Non-pigmented ciliary epithelial cell (primary cell): ENCODE results near the gene ANO2.
"Not testable (repeated sequence)": the region's sequence is repeated elsewhere in the genome, so short reads cannot be mapped to it uniquely, and the experiment has no call there.

ENCODE experiments used
- DNase-seq: peaks from one replicate; pipeline ENCODE4 v3.0.0-alpha.2; 2010; ENCODE audit warnings: low read depth

Gene ANO2

DNA sequence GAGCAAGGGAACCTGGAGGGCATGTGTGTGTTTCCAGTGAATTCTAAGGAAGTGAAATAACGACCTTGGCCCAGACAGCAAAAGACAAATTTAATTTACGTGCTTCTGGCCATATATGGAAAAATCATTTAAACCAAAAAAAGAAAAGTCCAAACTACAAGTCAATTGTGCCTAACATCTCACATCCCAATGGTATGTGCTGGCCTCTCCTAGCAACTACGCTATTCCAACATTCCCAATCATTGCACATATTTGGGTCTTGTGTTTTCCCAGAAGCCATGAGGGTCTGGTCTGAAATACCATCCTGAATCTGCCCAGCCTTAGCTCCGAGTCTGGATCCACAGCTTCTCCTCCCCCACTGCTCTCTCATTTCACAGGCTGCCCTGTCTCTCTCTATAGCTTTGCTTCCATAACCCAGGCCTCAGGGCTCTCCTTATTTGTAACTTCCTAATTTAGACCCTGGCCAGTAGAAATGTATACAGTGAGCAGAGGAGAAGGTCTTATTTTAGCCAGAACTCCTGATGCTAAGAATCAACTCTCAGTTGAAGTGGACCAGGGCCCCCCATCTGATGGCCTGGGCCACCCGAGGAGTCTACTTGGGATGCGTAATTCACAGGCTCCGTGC is 224.6 kb downstream of the ANO2 start:
- no peak for DNase-seq

DNA sequence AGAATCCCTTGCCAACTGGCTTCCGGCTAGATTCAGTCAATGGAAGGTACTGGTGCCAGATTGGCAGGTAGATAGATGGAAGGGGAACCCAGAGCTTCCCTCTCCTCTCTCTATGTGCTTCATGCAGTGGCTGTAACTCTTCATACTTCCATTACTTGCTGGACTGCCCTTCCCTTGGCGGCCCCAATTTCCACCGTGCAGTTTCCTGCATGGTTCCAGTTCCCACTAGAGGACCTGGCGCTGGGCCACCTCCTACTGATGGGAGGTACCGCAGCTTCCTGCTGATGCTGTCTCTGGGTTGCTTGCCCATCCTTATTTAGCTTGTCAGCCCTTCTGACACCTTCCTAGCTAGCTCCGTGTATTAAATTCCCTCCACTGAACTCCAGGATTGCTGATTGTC is 226.4 kb downstream of the ANO2 start:
- no peak for DNase-seq

DNA sequence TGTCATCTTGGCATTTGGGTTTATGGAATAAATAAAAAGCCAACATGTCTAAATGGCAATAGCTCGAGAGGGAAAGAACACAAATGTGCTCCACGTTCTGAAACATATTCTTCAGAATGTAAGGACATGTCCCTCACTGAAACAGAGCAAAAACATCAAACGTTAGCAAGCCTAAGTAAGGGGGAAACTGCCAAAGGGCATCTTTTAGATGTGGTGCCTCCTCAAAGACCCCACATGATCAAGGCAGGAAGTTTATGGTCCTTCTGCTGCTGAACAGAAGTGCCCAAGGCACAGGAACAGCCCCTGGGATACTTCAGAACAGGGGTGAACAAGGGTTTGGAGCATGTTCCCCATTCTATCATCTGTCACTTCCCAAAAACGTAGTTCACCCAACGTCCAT is 227.0 kb downstream of the ANO2 start:
- DNase-seq: no peak

DNA sequence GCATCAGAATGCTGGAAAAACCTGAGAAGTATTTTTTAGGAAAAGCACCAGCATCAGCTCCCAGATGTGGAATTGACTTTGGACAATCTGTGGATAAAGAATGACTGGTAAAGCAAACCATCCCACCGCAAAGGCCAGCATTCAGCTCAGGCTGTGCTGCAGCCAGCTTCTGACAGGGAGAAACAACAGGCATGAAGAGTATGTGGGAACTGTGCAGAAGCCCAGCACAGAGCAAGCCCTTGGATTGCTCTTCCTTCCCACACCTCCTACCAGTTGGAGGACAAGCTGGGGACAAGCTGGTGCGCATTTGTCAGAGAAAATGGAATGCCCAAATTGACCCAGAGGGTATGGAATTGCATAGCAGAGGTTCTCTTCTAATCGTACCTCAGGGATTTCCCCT is 228.1 kb downstream of the ANO2 start:
- DNase-seq: no peak

DNA sequence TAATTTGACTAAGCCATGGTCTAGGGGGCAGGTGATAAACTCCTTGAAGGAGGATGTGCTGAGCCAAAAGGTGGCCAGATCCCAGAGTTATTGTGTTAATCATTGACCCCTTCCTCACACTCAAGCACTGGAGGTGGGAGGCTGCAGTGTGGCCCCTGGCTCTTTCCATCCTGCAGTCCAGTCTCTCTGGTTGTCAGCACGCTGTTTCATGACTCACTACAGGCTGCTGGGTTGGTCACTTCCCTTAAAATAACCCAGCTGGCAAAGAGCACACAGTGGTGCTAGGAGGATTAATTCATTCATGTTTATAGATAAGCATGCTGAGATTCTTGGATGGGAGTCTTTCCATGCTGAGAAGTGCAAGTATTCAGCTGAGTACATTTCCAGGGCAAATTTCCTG is 228.9 kb downstream of the ANO2 start:
- DNase-seq: no peak

DNA sequence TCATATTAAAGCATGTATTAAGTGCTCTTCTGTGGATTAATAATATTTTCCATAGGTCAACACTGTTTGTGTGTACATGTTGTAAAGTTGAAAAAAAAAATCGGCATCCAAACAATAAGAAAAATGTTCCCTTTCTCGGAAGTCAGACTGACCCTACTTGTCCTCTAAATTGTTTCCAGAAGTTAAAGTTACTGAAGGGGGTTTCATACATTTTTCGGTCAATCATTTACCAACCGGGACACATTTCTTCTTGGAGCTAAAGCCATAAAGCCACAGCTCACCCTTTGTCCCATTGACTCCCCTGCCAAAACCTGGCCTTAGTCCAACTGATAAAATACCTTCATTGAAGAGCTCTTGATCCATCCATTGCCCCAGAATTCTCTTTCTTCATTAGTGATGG is 230.0 kb downstream of the ANO2 start:
- DNase-seq: no peak

DNA sequence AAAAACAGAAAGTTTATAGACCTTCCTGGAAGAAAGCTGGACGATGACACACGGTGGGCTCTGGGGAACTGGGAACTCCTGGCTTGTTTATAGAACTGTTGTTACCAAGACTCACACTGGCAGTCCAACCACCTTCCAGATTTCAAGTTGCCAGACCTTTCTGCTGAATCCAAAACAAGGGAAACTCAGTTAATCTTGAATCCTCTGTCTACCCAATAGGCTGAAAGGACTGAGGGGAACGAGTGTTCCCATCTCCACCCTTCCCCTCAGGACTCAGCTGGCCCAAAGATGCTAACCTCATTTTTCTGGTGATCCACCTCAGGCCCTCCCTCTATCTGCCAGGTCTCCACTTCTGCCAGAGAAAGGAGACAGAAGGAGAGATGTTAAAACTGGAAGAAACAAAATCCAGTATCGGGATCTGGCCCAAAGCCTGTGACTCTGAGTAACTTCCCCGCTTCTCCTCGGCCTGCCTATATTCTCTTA is 231.4 kb downstream of the ANO2 start:
- no peak for DNase-seq

DNA sequence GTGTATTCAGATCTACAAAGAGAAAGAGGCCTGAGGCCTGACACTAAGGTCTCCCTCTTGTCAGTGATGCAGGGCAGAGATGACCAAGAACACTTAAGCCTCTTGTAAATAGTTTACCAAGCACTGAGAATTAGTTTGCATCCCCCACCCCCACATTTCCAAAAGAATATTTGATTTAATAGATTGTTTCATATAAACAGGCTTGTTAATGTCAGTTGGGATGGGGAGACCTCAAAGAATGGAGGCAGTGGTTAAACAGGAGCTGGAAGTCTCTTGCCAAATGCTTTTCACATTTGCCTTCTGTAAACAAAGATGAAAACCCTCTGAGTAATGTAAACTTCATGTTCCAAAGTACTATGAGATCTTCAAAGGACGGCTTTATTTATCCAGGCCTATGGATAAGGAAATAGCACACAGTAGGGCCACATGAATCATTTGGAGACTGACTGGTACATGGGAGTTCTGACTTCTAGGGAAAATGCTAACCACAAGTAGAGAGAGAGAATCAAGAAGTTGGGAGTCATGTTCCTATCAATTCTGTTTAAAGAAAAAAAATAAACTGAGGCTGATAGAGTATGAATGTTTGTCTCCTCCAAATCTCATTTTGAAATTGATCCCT is 234.7 kb downstream of the ANO2 start:
- no peak for DNase-seq

DNA sequence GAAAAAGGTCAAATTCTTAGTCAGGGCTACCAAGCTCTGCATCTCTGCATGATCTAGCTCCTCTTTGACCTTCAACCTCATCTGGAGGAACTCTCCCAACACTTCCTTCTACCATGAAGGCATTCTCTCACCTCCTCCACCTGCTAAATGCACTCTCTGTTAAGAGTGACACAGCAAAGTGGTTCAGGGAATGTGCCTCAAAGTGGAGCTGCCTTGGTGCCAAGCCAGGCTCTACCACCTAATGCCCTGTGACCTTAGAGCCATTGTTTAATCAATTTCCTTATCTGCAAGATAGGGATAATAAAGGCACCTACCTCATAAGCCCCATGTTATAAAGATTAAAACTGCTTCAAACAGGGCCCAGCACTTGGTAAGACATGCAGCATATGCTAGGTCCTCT is 236.7 kb downstream of the ANO2 start:
- no peak for DNase-seq

DNA sequence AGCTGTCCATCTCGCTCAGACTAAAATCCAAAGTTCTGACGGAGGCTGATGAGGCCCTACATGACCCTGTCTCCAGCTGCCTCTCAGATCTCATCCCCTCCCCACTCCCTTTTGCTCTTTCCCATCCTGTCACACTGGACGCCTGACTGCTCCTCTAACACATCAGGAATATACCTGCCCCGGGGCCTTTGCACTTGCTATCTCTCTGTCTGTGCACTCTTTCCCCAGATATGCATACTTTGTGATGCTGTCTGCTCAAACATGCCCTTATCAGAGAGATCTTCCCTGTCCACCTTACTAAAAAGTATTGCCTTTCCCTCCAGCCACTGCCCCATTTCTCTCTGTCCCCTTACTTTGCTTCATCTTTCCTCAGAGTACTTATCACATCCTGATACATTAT is 238.8 kb downstream of the ANO2 start:
- DNase-seq: no peak

DNA sequence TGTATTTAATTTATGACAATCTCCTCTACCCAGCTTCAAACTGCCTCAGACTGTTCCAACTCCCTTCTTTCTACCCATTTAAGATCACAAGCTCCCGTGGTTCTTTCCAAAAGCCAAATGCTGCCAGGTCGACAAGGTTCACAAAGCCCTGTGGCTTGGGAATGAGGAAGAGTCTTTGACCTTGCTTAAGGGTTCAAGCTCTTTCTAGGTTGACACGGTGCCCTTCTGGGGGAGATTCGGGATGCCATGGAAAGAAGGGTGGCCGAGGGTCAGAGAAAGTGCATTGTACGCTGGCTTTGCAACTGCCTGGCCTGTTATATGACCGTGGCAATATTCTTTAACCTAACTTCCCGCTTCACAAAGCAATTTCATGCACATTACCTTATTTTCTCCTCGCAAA is 239.3 kb downstream of the ANO2 start:
- no peak for DNase-seq

DNA sequence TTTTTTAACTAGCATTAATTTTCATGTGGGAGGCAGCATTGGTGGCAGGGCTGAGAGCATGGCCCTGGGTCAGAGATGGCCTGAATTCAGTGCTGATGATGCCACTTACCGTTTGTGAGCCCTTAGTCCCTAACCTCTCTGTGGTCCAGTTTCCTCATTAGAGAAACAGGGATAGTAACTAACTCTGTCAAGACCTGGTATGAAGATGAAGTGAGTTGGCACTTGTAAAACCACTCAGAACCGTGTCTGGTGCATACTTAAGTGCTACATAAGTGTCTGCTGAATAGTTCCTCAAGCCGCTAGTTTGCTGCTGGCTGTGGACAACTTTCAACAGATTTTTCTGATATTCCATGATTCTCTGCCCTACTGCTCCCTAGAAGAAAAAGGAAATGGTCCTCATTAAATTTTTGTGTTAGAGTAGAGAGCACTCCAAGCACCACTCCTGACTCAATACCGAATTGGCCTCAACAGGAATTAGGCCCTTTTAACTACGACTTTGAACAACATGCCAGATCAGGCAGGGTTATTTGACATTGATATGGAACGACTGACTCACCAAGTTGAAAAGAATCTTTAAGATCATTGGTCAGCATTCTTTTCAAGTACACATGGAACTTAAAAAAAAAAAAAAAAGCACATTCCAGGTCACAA is 250.2 kb downstream of the ANO2 start:
- no peak for DNase-seq

DNA sequence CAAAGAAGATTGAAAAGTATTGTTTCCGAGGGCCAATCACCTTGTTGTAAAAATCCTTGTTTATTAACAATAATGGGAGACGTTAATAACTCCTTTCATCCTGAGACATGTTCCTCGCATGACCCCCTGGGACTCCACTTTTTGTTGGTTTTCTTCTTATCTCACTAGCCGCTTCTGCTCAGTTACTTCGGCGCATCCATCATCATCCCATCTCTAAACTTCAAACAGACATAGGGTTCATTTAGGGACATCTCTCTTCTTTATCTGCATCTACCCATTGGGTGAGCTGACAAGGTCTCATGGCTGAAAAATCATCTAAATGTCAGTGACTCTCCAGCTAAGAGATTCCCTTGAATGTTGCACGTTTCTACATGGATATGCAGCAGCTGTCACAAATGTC is 252.2 kb downstream of the ANO2 start:
- DNase-seq: no peak

DNA sequence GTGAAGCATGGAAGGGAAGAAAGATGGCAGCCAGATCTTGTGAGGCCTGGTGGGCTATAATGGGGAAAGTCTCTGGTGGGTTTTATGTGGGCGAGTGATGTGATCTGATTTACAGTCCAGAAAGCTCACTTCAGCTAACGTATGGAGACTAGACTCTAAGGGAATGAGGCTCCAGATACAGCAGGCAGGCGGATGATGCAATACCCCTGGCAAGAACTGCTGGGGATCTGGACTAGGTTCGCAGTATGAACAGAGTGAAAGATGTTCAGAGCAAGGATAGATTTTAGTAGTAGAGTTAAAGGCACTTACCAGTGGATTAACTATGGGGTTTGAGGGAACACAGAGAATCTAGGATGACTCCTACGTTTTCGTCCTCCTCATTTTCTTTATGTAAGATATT is 253.1 kb downstream of the ANO2 start:
- DNase-seq: no peak

DNA sequence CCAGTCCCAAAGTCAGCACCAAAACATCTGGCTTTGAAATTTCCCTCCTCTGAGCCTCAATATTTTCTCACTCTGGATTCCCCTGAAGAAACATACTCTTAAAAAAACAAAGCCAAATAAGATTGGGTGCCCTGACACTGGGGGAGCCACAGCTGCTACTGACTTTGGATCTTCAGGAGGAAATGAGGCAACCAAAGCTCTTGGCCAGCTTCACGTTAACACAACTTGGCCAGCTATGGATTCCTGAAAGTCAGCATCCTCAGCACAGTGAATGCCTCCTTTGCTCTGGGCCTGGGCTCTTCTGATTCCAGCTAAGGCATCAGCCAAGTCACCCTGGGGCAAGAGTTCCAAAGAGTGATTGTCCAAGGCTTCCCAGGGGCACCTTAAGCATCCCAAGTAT is 254.8 kb downstream of the ANO2 start:
- DNase-seq: no peak

DNA sequence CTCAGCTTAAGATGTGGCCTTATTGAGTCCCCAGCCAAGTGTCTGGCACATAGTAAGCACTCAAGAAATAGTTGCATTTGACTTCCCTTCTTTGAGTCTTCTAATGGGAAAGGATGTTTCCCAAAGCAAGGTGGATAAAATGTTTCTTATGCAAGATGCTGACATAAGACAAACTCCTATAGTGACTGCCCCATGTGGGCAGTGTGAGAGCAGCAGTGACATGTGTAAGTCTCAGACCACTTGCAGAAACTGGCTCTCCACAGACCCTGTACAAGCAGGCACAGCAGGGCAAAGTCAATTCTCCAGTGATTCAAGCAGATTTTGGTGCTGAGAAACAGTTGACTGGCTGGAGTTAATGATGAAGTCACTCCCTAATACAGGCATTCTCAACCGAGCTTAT is 255.3 kb downstream of the ANO2 start:
- DNase-seq: no peak

DNA sequence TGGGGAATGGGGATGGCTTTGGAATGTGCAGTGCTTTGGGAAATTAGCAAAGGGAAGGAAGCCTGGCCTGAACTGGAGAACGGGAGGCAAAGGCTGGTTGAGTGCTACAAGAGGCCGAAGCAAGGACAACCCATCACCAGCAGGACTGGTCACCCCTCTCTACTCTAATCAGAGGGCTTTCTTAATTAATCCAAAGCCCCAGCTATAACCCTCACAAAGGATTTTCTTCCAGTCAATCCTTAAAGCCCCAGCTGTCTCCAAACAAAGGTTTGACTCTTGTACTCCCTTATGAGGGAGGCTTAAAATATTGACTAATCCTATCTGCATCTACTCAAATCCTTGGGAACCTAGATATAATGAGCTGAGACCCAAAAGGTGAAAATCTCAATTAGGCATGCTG is 256.8 kb downstream of the ANO2 start:
- DNase-seq: no peak

DNA sequence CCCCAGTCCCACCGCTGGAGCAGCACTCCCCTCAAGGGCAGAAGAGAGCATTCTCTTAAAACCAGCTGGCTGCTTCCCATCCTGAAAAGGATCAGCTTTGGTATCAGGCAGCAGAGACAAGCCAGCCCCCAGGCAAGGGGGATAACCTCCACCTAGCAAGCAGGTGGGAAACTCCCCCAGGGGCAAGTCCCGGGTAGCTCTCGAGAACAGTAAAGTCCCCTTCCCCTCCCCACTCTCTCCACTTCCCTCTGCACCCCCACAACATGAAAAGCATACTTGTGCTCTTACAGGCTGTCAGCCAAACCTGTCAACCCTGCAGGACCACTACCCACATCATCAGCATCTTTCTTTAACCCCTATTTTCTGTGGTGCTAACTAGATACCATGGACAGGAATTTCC is 259.1 kb downstream of the ANO2 start:
- no peak for DNase-seq

DNA sequence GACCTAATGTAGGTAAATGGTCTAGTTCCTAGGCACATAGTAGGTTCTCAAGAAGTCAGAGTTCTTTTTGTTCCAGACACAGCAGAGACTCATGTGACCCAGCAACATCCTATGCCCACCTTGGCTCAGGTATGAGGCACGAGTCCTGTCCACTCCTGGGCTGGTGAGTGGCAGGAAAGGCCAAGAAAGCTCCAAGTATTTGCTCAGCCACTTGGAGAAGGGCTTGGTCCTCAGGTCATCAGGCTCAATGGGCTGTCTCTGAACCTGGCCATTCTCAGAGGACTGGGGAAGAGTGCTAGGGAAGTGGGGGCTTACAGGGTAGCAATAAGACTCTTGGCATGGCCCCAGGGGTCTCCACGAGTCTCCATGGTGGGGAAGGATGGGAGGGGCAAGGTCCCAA is 260.1 kb downstream of the ANO2 start:
- DNase-seq: no peak

DNA sequence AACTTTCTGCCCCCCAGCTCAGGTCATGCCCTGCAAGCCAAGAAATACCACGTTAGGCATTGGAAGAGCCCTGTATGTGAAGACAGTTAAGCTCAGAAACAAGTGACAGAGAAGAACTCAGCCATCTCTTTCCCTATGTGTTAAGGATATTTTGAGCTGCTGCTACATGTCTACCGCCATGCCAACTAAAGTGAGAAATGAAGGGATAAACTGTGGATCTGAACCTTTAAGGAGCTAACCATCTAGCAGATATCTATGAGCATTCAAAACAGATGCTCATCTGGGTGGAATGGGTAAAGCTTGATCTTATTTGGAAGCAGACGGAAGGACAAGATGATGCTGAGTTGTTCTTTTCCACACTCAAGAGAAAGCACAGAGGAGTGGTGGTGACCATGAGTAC is 262.5 kb downstream of the ANO2 start:
- no peak for DNase-seq

DNA sequence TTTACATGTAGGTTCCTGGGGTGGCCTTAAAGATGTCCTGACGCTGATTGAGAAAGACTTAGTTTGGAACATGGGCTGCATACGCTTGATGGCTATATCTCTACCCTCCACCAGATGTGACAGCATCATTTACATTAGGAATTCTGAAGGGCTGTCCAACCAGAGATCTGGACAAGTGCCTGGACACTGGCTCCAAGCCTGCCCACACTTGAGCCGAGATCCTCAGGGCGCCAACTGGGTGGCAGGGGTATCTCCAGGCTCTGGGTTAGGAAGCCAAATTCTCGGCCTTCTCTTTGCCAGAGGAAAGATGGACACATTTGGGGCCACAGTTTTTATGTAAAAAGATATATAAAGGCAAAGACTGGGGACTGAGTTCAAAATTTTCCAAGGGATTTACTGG is 266.9 kb downstream of the ANO2 start:
- DNase-seq: no peak

DNA sequence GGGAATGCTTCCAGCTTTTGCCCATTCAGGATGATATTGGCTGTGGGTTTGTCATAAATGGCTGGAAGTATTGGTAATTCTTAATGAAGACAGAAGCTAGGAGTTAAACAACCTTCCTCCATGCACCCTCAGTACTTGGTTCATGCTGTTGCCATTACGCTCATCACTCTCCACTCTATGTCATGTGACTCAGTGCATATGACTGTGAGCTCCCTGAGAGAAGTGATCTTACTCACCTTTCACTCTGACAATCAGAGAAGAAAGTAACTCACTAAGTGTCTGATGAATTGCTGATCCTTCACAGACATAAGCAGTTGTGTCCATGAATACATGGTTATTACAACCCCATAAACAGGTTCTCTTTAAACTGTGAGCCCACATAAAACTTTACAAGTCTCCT is 275.4 kb downstream of the ANO2 start:
- DNase-seq: not testable (repeated sequence)

DNA sequence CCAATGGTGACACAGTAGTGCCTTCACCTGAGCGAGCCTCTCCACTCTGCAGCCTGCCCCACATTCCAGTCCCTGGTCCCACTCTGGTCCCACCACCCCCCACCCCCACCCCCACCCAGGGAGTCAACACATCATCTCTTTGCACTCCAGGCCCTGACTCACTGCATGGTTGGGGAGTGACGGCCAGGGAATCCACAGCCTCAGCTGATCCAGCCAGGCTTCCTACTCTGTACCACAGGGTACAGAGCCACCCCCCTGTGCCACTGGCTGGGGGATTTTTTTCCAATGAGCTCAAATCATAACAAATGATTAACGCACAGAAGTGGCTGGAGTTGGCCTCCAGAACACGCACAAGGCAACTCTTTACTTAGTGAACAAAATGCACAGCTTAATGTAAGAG is 279.4 kb downstream of the ANO2 start:
- peak; percentile 15 for DNase-seq

DNA sequence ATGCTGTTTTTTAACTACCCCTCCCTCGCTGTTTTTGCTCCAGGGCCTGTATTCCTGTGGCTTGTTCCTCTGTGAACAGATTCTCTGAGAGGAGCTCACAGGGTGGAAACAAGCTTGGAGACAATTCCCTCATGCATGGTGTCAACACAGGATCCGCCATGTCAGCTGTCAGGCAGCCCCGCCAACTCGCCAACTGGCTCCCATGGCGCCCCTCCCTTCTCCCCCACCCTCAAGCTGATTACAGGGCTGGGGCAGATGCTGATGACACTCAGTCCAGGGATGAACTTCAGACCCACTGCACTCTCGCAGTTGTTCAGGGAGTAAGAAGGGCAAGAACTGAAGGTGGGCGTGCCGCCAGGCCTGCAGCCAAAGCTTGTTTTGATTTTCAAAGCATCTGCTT is 283.2 kb downstream of the ANO2 start:
- DNase-seq: no peak
